Neural crest cell (in vitro differentiated cells): ENCODE data around the gene PPP2R5E. TPM values are rescaled to one million over a fixed set of nuclear protein-coding genes. Genes with fewer than 3 reads are reported as not detected.

Experiments used
- DNase-seq: peaks from one replicate; pipeline ENCODE4 v3.0.0; 2021; ENCODE audit warnings: low read depth, mixed read lengths, low spot score
- H3K27ac Mint-ChIP-seq: one replicate; pipeline ENCODE4 v1.8.0; 2021; ENCODE audit warnings: mild to moderate bottlenecking, mixed read lengths; ENCODE audit not compliant: unreplicated experiment
- H3K27me3 Mint-ChIP-seq: 2 replicates; pipeline ENCODE4 v1.8.0; 2021; ENCODE audit warnings: low read depth, mild to moderate bottlenecking, mixed read lengths
- H3K36me3 Mint-ChIP-seq: 2 replicates; pipeline ENCODE4 v1.8.0; 2021; ENCODE audit warnings: low read depth, mild to moderate bottlenecking, mixed read lengths
- H3K4me1 Mint-ChIP-seq: 2 replicates; pipeline ENCODE4 v1.8.0; 2021; ENCODE audit warnings: mixed read lengths
- H3K4me3 Mint-ChIP-seq: one replicate; pipeline ENCODE4 v1.8.0; 2021; ENCODE audit warnings: mild to moderate bottlenecking, mixed read lengths
- H3K9me3 Mint-ChIP-seq: 2 replicates; pipeline ENCODE4 v1.8.0; 2021; ENCODE audit warnings: mixed read lengths
- total RNA-seq: library from RNA; stranded (reverse); gene quantifications from 2 replicates; pipeline ENCODE4 v1.2.1, GENCODE V29; 2021
- TF ChIP-seq, protein P1 (sequence below): fragments of 200-600 bp; sonication (generic); conservative IDR thresholded peaks from 2 replicates; pipeline ENCODE4 v1.5.0; 2021; ENCODE audit warnings: antibody characterized with exemption, mild to moderate bottlenecking

Gene PPP2R5E
- total RNA-seq, 1 donor from 2014 or later: 67.3 TPM

DNA sequence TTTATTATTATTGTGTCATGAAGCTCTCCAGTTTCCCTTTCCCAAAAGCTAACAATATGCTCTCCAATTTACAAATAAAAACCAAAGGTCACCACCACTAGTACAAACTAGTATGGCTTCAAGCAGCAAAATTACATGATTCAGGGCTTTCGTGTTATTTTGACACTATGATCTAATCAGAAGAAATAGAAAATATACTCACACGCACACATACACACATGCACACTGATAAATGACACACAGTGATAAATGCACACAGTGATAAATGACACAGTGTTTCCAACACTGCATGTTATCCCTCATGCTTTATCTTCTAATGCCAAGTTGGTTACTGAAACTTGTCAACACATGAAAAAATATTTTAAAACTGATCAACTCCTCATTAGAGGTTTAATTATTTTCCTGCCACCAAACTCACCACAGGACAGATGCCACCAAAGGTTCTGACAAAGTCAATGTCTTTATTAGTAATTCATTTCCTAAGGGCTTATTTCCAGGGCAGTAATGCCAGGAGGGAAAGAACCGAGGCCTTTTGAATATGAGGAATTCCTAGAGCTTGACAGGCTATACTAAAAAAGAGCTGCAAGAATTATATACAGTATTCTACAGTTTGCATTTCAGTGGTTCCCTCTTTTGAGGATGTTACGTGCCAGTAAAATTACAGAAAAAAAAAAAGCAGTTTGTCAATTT, 82.4 kb downstream of the PPP2R5E start:
- DNase-seq: no peak
- TF ChIP-seq, protein P1, sequence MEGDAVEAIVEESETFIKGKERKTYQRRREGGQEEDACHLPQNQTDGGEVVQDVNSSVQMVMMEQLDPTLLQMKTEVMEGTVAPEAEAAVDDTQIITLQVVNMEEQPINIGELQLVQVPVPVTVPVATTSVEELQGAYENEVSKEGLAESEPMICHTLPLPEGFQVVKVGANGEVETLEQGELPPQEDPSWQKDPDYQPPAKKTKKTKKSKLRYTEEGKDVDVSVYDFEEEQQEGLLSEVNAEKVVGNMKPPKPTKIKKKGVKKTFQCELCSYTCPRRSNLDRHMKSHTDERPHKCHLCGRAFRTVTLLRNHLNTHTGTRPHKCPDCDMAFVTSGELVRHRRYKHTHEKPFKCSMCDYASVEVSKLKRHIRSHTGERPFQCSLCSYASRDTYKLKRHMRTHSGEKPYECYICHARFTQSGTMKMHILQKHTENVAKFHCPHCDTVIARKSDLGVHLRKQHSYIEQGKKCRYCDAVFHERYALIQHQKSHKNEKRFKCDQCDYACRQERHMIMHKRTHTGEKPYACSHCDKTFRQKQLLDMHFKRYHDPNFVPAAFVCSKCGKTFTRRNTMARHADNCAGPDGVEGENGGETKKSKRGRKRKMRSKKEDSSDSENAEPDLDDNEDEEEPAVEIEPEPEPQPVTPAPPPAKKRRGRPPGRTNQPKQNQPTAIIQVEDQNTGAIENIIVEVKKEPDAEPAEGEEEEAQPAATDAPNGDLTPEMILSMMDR: no peak
- Mint-ChIP-seq H3K4me1 (peaks cover 27% of the 10 kb centered on the region), H3K36me3 (peaks cover 6% of the 10 kb centered on the region), H3K9me3 (no peaks in the 10 kb centered on the region), H3K27ac (no peak overlapping the region), H3K4me3 (no peak overlapping the region), H3K27me3 (no peaks in the 10 kb centered on the region)

DNA sequence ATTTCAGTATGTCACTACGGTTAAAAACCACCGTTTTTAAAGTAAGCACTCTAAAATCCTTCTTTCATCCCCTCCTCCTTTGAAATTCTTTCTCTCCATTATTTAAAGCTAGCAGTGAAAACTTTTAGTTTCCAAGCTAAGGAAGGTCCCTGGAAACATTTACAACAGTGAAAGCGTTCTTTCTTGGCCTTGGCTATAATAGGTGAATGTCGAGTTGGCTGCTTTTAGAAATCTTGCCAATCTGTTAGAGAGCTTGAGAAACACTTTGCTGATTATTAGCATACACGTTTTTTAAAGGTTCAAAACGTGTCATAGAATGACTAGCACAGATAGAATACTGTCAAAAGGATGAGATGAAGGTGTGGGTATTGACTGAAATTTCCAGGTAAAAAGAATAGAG, 83.4 kb downstream of the PPP2R5E start:
- peaks cover 32% of the 10 kb centered on the region for H3K4me1 Mint-ChIP-seq
- H3K4me3 Mint-ChIP-seq: no peak overlapping the region
- H3K27me3 Mint-ChIP-seq: no peaks in the 10 kb centered on the region
- H3K9me3 Mint-ChIP-seq: no peaks in the 10 kb centered on the region
- peaks cover 6% of the 10 kb centered on the region for H3K36me3 Mint-ChIP-seq
- no peak for DNase-seq
- TF ChIP-seq, protein P1: no peak
- no peak overlapping the region for H3K27ac Mint-ChIP-seq

DNA sequence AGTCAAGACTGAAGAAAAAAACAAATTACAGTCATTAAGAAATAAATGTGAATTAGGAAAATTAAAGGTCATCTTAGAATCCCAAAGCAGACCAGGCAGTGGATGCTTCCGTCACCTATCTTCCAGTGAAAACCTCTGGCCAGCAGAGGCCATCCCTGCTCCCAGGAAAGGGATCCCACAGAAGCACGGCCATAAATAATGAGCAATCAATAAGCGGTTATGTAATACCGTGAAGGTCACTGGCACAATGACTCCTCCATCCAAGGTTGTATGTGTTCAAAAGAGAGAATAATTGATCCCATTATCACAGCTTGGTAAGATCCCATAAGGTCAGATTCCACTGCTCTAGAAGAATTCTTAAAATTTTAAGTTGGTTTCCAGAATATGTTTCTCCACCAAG, 85.7 kb downstream of the PPP2R5E start:
- H3K36me3 Mint-ChIP-seq: no peaks in the 10 kb centered on the region
- TF ChIP-seq, protein P1: no peak
- H3K4me1 Mint-ChIP-seq: peaks cover 29% of the 10 kb centered on the region
- no peaks in the 10 kb centered on the region for H3K9me3 Mint-ChIP-seq
- no peak overlapping the region for H3K4me3 Mint-ChIP-seq
- H3K27me3 Mint-ChIP-seq: no peaks in the 10 kb centered on the region
- H3K27ac Mint-ChIP-seq: no peak overlapping the region
- no peak for DNase-seq

DNA sequence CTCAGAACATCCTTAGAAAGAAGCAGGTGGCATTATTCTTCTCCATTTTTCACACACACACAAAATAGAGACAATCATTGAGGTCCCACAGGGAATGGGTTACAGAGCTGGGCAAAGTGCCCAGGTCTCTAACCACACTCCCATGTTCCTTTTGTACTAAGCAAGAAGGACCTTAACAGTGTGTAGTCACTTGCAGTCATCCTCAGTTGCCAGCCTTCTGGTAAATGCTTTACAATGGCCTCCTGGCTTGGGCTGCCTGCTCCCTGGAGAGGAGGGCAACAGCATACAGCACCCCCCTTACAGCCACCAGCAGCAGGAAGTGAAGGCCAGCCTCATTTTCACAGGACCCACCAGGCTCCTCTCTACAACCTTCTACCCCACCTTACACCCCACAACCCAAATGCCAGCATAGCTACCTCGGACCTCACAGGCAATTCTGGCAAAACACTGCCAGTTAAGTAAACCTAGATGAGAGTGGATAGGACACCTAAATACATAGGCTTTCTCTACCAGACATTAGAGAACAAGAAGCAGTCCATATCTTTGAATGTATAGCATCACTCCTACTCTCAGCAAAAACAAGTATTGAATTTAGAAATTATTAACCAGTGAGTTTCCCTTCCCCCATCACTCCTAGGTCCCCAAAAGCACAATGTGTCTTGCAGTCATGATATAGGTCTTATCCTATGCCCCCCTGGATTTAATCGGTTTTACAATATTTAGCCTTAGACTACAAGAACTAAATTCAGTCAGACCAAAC, 88.1 kb downstream of the PPP2R5E start:
- Mint-ChIP-seq H3K4me3 (no peak overlapping the region), H3K36me3 (peaks cover 6% of the 10 kb centered on the region), H3K27me3 (no peaks in the 10 kb centered on the region), H3K4me1 (peaks cover 26% of the 10 kb centered on the region), H3K9me3 (no peaks in the 10 kb centered on the region), H3K27ac (no peak overlapping the region)
- TF ChIP-seq, protein P1: no peak
- no peak for DNase-seq

DNA sequence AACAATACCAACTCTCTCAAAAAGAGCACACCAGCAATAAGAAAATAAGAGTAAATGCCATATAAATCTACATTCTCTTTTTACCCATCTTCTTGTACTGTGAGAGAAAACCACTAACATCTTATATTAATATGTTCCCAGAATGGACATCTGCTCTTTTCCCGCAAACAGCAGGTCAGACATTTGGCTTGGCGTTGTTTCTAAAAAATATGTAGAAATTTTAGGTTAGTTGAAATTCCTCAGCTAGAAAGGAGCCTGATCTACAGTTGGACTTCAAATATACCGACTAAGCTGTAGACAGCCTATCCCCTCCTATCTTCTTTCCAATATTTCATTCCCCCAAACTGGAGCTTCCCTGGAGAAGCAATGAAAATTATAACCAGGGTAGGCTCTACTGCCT, 88.7 kb downstream of the PPP2R5E start:
- H3K4me3 Mint-ChIP-seq: no peak overlapping the region
- H3K36me3 Mint-ChIP-seq: peaks cover 7% of the 10 kb centered on the region
- DNase-seq: no peak
- no peaks in the 10 kb centered on the region for H3K27me3 Mint-ChIP-seq
- H3K27ac Mint-ChIP-seq: no peak overlapping the region
- TF ChIP-seq, protein P1: no peak
- H3K4me1 Mint-ChIP-seq: peaks cover 22% of the 10 kb centered on the region
- H3K9me3 Mint-ChIP-seq: no peaks in the 10 kb centered on the region
